ENCODE data around the gene AOC1.
"Not testable (repeated sequence)": the region's sequence is repeated elsewhere in the genome, so short reads cannot be mapped to it uniquely, and the experiment has no call there.

AOC1 gene

DNA sequence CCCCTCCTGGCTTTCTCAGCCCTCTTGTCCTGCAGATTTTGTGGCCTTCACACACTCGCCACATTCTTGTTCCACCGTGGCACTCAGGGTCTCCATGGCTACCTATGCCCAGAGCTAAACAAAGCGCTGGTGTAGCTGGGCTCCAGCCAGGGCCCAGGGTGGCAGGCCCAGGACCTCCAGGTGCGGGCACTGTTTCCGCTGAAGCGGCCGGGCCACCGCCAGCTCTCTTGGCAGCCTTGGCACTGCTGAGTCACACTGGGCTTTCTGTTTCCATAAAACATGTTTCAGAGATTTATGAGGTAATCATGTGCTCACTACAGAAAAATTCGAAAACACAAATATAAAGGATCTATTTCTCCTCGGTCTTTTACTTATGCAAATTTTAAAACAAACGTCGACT is 51.3 kb downstream of the AOC1 start:
- no peak for TF ChIP-seq CTCF (IDR thresholded peaks at IDR 0.05; ENCODE audit: borderline replicate concordance, insufficient read depth, low read depth, low read length)
- no peak overlapping the region for H3K4me3 ChIP-seq (ENCODE audit: low read depth, low read length)

DNA sequence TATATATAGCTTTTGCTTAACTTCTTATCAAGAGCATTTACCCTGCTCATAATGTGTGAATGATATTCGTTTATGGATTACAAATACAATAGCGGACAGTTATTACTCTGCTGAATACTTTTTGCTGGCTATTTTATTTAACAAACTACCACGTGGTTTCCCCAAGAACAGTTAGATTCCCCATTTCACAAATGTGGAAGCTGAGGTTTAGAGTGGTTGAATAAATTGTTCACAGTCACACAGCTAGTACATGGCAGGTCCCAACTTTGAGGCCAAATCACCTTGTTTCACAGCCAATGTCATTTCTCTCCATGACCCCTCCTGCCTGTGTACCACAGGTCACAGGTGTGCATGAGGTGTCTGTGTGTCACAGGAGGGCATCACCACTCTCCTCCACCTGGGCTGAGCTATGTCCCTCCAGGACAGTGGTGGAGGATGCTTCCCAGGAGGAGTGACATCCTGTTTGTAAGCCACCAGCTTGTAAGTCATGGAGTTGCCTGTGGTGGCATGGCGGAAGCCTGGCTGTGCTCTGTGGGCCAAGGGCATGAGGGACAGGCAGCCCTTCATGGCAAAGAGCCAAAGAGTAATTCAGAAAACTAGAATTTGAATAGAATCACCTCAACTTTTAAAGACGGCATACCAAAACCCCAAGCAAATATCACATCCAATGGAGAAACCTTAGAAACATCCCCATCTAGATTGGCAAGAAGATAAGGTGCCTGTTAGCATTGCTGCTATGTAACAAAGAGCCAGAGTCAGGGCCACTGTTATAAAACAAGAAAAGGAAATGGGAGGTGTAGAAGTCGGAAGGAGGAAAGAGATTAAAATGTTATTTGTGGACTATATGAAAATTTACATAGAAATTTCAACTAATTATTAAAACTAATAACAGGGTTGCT is 51.9 kb downstream of the AOC1 start:
- no peak overlapping the region for H3K4me3 ChIP-seq (ENCODE audit: low read depth, low read length)
- no peak for TF ChIP-seq CTCF (IDR thresholded peaks at IDR 0.05; ENCODE audit: borderline replicate concordance, insufficient read depth, low read depth, low read length)

GRCh38 chr7:150908173-150908572 is 55.9 kb downstream of the AOC1 start:
- H3K4me3 ChIP-seq (ENCODE audit: low read depth, low read length) = no peak overlapping the region
- no peak for TF ChIP-seq CTCF (IDR thresholded peaks at IDR 0.05; ENCODE audit: borderline replicate concordance, insufficient read depth, low read depth, low read length)

DNA sequence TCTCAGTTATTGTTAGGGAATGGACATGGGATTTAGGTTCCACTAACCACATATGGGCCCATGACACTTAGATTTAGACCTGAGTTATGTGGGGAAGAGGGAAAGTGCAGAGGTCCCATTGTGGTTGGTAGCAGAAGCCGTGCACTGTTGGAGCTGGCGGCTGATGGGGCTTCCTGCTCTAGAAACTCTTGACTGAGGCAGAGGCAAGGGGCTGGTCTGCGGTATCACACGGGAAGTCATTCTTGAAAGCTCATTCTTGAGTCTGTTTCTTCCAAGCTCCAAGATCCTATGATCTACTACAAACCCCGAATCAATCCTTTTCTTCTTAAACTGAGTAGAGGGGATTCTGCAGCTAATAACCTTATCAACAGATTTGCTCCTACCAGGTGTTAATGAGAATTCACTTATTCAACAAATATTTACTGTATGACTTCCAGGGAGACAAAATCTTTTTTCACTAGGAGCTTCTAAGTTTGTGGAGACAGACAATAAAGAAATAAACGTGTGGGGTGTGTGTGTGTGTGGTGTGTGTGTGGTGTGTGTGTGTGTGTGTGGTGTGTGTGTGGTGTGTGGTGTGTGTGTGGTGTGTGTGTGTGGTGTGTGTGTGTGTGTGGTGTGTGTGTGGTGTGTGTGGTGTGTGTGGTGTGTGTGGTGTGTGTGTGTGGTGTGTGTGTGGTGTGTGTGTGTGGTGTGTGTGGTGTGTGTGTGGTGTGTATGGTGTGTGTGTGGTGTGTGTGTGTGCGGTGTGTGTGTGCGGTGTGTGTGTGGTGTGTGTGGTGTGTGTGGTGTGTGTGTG is 57.1 kb downstream of the AOC1 start:
- TF ChIP-seq CTCF (IDR thresholded peaks at IDR 0.05; ENCODE audit: borderline replicate concordance, insufficient read depth, low read depth, low read length) = no peak

GRCh38 chr7:150910305-150910995 is 58.1 kb downstream of the AOC1 start:
- H3K4me3 ChIP-seq (ENCODE audit: low read depth, low read length) = not testable (repeated sequence)

More for the DNA sequence above, 57.1 kb downstream of the AOC1 start:
- no peak overlapping the region for H3K4me3 ChIP-seq (ENCODE audit: low read depth, low read length)

GRCh38 chr7:150910996-150911422 is 58.7 kb downstream of the AOC1 start:
- TF ChIP-seq CTCF (IDR thresholded peaks at IDR 0.05; ENCODE audit: borderline replicate concordance, insufficient read depth, low read depth, low read length) = no peak
- no peak overlapping the region for H3K4me3 ChIP-seq (ENCODE audit: low read depth, low read length)
